ENCODE results near the gene GDPGP1.

GRCh38 chr15:90217671-90218394 is 16.2 kb upstream of the GDPGP1 start:
- TF ChIP-seq EZH2 (IDR thresholded peaks at IDR 0.05; ENCODE audit: borderline replicate concordance, low read depth, low read length, poor library complexity, severe bottlenecking) (no peak), CTCF (conservative IDR thresholded peaks at IDR 0.05; ENCODE audit: low read depth, low read length) (no peak)

All from A673 (cell line).